Peyer's patch (tissue), 4 donors: ENCODE data around the gene PRRC2B.

ENCODE experiments used
- POLR2A ChIP-seq, 2 donors: fragments of 450-650 bp; IDR thresholded peaks; one replicate each; pipeline ENCODE4 v1.5.1; 2017; ENCODE audit warnings: antibody characterized with exemption in 2 of 2, mild to moderate bottlenecking in 2 of 2, moderate library complexity in 2 of 2
- TF ChIP-seq, protein P1 (sequence below), 6 experiments: fragments of 450-650 bp in 4 of 6; fragments of 200-600 bp in 2 of 6; sonication (generic) in 1 of 6; IDR thresholded peaks; one replicate each; pipeline ENCODE4 v1.5.1; 2017 to 2019; ENCODE audit warnings: antibody characterized with exemption in 6 of 6, mild to moderate bottlenecking in 3 of 6, moderate library complexity in 1 of 6

DNA sequence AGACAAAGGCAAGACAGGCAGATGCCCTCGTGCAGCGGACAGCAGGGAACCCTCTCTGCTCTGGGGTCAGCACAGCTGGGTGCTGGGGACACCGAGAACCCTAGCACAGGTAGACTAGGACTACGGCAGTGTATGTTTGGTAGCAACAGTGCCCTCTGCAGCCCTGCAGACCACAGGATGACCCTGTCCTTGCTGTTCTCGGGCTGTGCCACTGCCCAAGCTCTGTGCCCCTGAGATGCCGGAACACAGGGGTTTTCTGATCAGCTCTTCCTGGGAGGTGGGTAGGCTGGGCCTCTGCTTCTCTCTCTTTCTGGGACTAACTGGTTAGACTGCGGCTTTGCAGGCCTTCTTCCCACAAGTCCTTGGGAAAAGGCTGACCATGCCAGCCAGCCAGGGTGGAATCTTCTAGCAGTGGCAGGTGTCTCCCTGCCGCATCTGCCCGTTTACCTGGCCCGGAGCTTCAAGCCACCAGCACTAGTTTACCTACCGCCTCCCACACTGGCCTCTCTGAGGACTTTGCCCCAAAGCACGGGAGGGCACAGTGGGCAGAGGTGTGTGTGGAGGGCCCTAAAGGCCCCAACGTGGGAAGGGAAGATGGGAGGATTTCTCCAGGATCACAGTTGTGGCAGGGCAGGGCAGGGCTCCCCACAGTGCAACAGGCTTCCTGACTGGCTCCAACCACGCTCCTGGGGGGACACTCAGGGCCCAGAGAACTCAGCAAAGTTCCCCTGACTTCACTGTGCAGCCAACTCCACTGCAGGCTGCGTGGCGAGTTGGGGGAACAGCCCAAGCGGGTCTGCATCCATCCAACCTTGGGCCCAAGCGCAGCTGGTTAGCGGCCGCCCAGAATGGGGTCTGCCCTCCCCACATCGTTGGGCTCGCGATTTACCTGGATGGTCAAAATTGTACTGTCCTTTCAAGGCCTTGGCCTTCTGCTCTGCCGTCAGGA, 136.0 kb downstream of the PRRC2B start:
- TF ChIP-seq, protein P1, sequence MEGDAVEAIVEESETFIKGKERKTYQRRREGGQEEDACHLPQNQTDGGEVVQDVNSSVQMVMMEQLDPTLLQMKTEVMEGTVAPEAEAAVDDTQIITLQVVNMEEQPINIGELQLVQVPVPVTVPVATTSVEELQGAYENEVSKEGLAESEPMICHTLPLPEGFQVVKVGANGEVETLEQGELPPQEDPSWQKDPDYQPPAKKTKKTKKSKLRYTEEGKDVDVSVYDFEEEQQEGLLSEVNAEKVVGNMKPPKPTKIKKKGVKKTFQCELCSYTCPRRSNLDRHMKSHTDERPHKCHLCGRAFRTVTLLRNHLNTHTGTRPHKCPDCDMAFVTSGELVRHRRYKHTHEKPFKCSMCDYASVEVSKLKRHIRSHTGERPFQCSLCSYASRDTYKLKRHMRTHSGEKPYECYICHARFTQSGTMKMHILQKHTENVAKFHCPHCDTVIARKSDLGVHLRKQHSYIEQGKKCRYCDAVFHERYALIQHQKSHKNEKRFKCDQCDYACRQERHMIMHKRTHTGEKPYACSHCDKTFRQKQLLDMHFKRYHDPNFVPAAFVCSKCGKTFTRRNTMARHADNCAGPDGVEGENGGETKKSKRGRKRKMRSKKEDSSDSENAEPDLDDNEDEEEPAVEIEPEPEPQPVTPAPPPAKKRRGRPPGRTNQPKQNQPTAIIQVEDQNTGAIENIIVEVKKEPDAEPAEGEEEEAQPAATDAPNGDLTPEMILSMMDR (IDR thresholded peaks at IDR 0.05), result no peak
- TF ChIP-seq POLR2A (IDR thresholded peaks at IDR 0.05), result no peak
